Tibial nerve (tissue), 3 donors: ENCODE measurements around the gene ULK1.

ENCODE experiments used
- POLR2A ChIP-seq, 2 donors: fragments of 450-650 bp; IDR thresholded peaks; one replicate each; pipeline ENCODE4 v1.6.1; 2017; ENCODE audit warnings: antibody characterized with exemption in 2 of 2, mild to moderate bottlenecking in 2 of 2, moderate library complexity in 2 of 2
- TF ChIP-seq, protein P1 (sequence below), 5 experiments: fragments of 200-600 bp in 3 of 5; fragments of 450-650 bp in 2 of 5; sonication (generic) in 3 of 5; IDR thresholded peaks; one replicate each; pipeline ENCODE4 v1.5.1; 2016 to 2019; ENCODE audit warnings: antibody characterized with exemption in 5 of 5, mild to moderate bottlenecking in 3 of 5, moderate library complexity in 2 of 5

DNA sequence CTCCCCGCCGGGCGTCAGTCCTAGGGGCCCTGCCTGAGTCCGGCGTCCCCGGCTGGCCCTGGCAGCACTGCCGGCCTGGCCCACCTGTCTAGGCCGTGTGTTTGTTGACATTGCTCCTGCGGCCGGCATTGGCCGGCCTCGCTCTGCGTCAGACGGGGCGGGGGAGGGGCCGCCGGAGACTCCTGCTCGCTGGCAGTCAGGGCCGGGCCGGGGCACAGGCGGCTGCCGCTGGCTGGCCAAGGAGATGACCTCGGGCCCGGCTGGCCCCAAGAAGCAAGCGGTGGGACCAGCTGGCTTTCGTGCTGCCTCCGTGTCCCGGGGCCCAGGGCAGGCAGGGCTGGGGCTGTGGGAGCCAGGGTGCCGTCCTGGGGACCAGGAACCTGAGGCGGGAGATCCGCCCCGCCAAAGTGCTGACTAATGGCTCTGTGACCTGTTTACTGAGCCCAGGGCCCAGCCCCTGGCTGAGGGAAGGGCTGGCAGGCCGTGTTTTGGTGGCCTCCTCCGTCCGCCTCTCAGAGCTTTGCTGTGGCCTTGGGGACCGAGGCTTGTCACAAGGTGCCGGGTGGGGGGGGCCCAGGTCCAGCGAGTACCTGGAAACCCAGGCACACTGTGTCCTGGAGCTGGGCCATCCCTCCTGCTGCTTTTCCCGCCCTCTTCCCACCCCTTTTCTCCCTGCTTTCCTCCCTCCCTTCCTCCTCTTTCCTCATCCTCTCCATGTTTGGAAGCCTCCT, 1.8 kb downstream of the ULK1 start:
- TF ChIP-seq POLR2A (IDR thresholded peaks at IDR 0.05): peak; percentile 96 to 97
- TF ChIP-seq, protein P1, sequence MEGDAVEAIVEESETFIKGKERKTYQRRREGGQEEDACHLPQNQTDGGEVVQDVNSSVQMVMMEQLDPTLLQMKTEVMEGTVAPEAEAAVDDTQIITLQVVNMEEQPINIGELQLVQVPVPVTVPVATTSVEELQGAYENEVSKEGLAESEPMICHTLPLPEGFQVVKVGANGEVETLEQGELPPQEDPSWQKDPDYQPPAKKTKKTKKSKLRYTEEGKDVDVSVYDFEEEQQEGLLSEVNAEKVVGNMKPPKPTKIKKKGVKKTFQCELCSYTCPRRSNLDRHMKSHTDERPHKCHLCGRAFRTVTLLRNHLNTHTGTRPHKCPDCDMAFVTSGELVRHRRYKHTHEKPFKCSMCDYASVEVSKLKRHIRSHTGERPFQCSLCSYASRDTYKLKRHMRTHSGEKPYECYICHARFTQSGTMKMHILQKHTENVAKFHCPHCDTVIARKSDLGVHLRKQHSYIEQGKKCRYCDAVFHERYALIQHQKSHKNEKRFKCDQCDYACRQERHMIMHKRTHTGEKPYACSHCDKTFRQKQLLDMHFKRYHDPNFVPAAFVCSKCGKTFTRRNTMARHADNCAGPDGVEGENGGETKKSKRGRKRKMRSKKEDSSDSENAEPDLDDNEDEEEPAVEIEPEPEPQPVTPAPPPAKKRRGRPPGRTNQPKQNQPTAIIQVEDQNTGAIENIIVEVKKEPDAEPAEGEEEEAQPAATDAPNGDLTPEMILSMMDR (IDR thresholded peaks at IDR 0.05): peak in 1 of 5 experiments; percentile 21
